ENCODE data around the gene SPTBN5. TPM values are rescaled to one million over a fixed set of nuclear protein-coding genes. Genes with fewer than 3 reads are reported as not detected.

SPTBN5 gene
- total RNA-seq, 2 donors from 2014 or later: 0.55 to 1.4 TPM

- Mint-ChIP-seq H3K27ac (no peak overlapping the region), H3K36me3 (no peaks in the 10 kb centered on the region), H3K9me3 (no peaks in the 10 kb centered on the region)
- ATAC-seq (no peak), DNase-seq (ENCODE audit: low spot score in 2 of 2) (no peak)
Measured at GRCh38 chr15:41852736-41853590, 40.9 kb downstream of the SPTBN5 start.

GRCh38 chr15:41851755-41852370 is 42.0 kb downstream of the SPTBN5 start:
- H3K36me3 Mint-ChIP-seq: no peaks in the 10 kb centered on the region
- no peaks in the 10 kb centered on the region for H3K9me3 Mint-ChIP-seq
- H3K27ac Mint-ChIP-seq: no peak overlapping the region
- no peak for ATAC-seq
- no peak for DNase-seq (ENCODE audit: low spot score in 2 of 2)

DNA sequence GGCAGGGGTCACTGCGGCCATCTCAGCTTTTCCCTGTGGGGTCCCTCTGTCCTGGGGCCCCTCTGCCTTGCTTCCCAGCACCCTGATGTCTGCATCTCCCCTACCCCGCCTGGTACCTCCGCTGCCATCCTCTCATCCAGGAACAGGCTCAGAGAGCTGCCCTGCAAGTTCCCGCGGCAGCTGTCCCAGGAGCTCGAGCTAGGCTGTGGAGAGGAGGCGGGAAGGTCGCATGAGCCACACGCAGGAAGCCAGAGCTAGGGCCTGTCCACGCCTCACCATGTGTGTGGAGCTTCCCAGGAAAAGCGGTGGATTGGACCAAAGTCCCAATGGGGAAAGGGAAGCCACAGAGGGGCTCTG is 42.7 kb downstream of the SPTBN5 start:
- H3K36me3 Mint-ChIP-seq: no peaks in the 10 kb centered on the region
- ATAC-seq (no peak), DNase-seq (ENCODE audit: low spot score in 2 of 2) (no peak)
- no peak overlapping the region for H3K27ac Mint-ChIP-seq
- no peaks in the 10 kb centered on the region for H3K9me3 Mint-ChIP-seq

- no peaks in the 10 kb centered on the region for H3K9me3 Mint-ChIP-seq
- no peak for DNase-seq (ENCODE audit: low spot score in 2 of 2)
- no peak for ATAC-seq
- no peaks in the 10 kb centered on the region for H3K36me3 Mint-ChIP-seq
- H3K27ac Mint-ChIP-seq: no peak overlapping the region
Measured at GRCh38 chr15:41850482-41851166, 43.2 kb downstream of the SPTBN5 start.

DNA sequence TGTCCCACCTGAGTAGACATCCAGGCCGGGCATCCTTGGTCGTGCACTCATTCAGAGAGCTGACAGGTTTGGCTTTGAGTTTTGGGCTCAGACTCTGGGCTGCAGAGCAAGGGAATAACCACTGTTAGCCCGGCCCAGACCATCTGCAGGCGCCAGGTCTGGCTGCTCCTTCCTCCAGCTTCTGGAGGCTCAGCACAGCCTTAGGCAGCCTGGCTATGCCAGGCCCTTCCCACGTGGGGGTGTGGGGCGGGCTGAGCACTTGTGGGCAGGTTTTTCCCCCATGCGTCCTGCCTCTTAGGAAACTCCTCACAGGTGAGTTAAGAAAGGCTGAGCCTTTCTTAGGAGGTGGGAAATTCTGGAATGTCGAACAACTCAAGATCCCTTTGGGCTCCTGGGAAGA is 44.0 kb downstream of the SPTBN5 start:
- peak overlapping the region in 1 of 2 donors; percentile 0 for H3K27ac Mint-ChIP-seq
- ATAC-seq (no peak), DNase-seq (ENCODE audit: low spot score in 2 of 2) (no peak)
- no peaks in the 10 kb centered on the region for H3K9me3 Mint-ChIP-seq
- no peaks in the 10 kb centered on the region for H3K36me3 Mint-ChIP-seq

DNA sequence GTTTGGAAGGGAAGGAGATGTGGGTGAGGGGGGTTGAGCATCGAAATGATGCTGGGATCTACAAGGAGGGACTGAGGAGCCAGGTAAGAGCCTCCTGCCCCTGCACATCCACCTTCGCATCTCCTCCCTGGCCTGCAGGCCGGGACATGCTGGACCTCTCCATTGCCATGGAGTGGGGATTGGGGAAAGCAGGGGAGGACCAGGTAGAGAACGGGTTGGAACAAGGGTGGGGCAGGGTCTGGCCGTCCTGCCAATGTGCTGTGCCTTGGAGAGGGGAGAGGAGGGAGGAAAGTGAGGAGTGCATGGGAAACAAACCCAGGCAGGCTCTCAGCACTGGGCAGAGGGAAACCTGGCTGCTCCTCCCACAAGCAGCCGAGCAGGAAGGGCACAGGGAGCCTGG is 44.6 kb downstream of the SPTBN5 start:
- DNase-seq (ENCODE audit: low spot score in 2 of 2) (no peak), ATAC-seq (no peak)
- Mint-ChIP-seq H3K27ac (peak overlapping the region in 1 of 2 donors; percentile 0), H3K9me3 (no peaks in the 10 kb centered on the region), H3K36me3 (no peaks in the 10 kb centered on the region)

GRCh38 chr15:41848631-41849030 is 45.2 kb downstream of the SPTBN5 start:
- Mint-ChIP-seq H3K27ac (peak overlapping the region in 1 of 2 donors; percentile 0), H3K9me3 (no peaks in the 10 kb centered on the region), H3K36me3 (no peaks in the 10 kb centered on the region)
- ATAC-seq (peak; percentile 43 to 68), DNase-seq (ENCODE audit: low spot score in 2 of 2) (no peak)

GRCh38 chr15:41847981-41848380 is 45.9 kb downstream of the SPTBN5 start:
- ATAC-seq (no peak), DNase-seq (ENCODE audit: low spot score in 2 of 2) (no peak)
- H3K27ac Mint-ChIP-seq: peak overlapping the region; percentile 36 to 68
- no peaks in the 10 kb centered on the region for H3K9me3 Mint-ChIP-seq
- H3K36me3 Mint-ChIP-seq: no peaks in the 10 kb centered on the region

GRCh38 chr15:41847206-41847605 is 46.6 kb downstream of the SPTBN5 start:
- ATAC-seq (no peak), DNase-seq (ENCODE audit: low spot score in 2 of 2) (no peak)
- Mint-ChIP-seq H3K36me3 (no peaks in the 10 kb centered on the region), H3K27ac (peak overlapping the region in 1 of 2 donors; percentile 68), H3K9me3 (no peaks in the 10 kb centered on the region)

DNA sequence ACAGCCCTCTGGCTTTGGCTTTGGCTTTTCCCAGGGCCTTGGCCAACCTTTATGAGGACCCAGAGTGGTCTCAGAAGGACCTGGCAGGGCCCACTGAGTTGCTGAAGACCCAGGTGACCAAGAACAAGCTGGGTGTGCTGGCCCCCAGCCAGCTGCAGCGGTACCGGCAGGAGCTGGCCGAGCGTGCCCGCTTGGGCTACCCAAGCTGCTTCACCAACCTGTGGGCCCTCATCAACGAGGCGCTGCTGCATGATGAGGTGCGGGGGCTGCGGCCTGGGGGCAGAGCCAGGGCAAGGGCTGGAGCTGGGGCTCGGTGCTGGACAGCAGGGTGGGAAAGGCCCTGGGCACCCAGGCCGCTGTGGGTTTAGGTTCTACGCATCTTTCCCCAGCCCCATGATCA is 49.0 kb downstream of the SPTBN5 start:
- H3K36me3 Mint-ChIP-seq: no peaks in the 10 kb centered on the region
- H3K9me3 Mint-ChIP-seq: no peaks in the 10 kb centered on the region
- peak overlapping the region in 1 of 2 donors; percentile 80 for H3K27ac Mint-ChIP-seq
- DNase-seq (ENCODE audit: low spot score in 2 of 2): no peak
- no peak for ATAC-seq

DNA sequence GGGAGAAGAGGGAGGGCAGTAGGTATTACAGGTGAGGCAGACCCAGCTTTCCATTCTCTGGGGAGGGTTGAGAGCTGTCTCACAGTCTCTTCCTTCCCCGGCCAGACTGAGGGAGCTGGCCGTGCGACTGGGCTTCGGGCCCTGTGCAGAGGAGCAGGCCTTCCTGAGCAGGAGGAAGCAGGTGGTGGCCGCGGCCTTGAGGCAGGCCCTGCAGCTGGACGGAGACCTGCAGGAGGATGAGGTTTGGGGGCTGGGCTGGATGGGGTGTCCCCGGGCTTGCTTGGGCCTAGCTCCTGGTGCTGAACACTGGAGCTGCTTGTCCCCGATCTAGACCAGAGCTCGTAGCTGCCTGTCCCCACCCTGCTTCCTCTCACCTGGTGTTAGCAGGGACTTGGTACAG is 50.3 kb downstream of the SPTBN5 start:
- DNase-seq (ENCODE audit: low spot score in 2 of 2) (no peak), ATAC-seq (no peak)
- Mint-ChIP-seq H3K27ac (peak overlapping the region; percentile 27 to 44), H3K36me3 (no peaks in the 10 kb centered on the region), H3K9me3 (no peaks in the 10 kb centered on the region)

- Mint-ChIP-seq H3K36me3 (no peaks in the 10 kb centered on the region), H3K9me3 (no peaks in the 10 kb centered on the region), H3K27ac (no peak overlapping the region)
- ATAC-seq (no peak), DNase-seq (ENCODE audit: low spot score in 2 of 2) (no peak)
Measured at GRCh38 chr15:41842229-41842628, 51.6 kb downstream of the SPTBN5 start.

DNA sequence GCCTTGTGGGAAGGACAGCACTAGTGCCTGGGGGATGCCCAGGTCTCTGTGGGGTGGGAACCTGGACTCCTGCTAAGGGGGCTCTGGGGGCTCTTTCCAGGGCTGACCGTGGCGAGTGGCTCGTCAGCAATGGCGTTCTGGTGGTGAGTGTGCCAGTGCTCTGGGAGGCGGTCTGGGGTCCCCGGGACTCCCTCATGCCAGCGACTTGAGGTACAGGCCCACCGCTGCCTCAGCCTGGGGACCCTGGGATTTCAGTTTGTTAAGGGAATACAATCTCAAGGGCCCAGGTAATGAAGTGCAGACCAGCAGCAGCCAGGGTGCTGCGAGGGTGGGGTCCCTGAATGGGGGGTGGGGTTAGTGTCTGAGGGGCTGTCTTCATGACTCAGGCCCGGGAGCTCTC is 52.7 kb downstream of the SPTBN5 start:
- ATAC-seq (no peak), DNase-seq (ENCODE audit: low spot score in 2 of 2) (no peak)
- Mint-ChIP-seq H3K36me3 (no peaks in the 10 kb centered on the region), H3K27ac (peak overlapping the region in 1 of 2 donors; percentile 23), H3K9me3 (no peaks in the 10 kb centered on the region)

GRCh38 chr15:41840673-41841072 is 53.2 kb downstream of the SPTBN5 start:
- DNase-seq (ENCODE audit: low spot score in 2 of 2) (no peak), ATAC-seq (no peak)
- peak overlapping the region in 1 of 2 donors; percentile 23 for H3K27ac Mint-ChIP-seq

DNA sequence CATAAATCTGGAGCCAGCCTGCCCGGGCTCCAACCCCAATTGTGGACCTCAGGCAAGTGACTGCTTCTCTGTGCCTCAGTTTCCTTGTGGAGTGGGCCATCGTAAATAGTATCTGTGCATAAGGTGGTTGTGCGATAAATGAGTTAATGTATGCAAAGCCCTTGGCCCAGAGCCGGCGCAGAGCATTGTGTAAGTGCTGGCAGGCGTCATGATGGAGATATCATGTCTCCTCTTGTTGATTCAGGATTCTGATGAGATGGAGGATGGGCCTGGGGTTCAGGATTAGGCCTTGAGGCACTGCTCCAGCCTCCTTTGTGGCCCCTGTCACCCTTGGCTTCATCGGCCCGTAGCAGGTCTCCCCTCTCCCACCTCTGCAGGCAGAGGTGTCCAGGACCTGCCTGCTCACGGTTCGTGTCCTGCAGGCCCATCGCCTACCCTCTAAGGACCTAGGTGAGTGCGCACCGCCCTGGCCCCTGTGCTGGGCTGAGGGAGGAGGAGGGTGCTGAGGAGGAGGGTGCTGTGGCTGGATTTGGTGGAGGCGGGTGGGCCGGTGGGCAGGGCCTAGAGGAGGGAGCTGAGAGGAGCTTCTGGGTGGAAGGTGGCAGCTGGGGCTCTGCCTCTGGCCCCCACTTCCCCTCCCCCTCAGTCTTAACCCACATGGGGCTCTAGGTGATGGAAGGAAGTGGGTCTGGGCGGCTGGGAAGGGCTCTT is 53.9 kb downstream of the SPTBN5 start:
- Mint-ChIP-seq H3K27ac (peak overlapping the region in 1 of 2 donors; percentile 14), H3K36me3 (no peaks in the 10 kb centered on the region), H3K9me3 (no peaks in the 10 kb centered on the region)
- ATAC-seq (no peak), DNase-seq (ENCODE audit: low spot score in 2 of 2) (no peak)

More at GRCh38 chr15:41840673-41841072, 53.2 kb downstream of the SPTBN5 start:
- Mint-ChIP-seq H3K36me3 (no peaks in the 10 kb centered on the region), H3K9me3 (no peaks in the 10 kb centered on the region)

GRCh38 chr15:41838400-41838897 is 55.4 kb downstream of the SPTBN5 start, which contains the start of gene PLA2G4B:
PLA2G4B (plus strand) TSS chr15:41838847; CDS start chr15:41838914, 67 bp downstream.
- Mint-ChIP-seq H3K9me3 (no peaks in the 10 kb centered on the region), H3K27ac (peak within 1 kb of the TSS in 1 of 2 donors; percentile 65), H3K36me3 (no peaks in the 10 kb centered on the region)
- ATAC-seq (no peak), DNase-seq (ENCODE audit: low spot score in 2 of 2) (no peak)

All from activated naive CD4-positive, alpha-beta T cell treated with anti-CD3 and anti-CD28 coated beads, Interleukin-2, amount 50 U/mL, for 72 hours (primary cell).